GM21576 (cell line): Measurements from ENCODE around the gene STON2.
A peak's percentile ranks its signal among the peaks of the same experiment; 100 is the strongest.
"Not testable (repeated sequence)": the region's sequence is repeated elsewhere in the genome, so short reads cannot be mapped to it uniquely, and the experiment has no call there.

Source experiments
- ATAC-seq: cut with Tn5 transposase; IDR thresholded peaks from one replicate; pipeline ENCODE4 v1.9.1; 2021; ENCODE audit warnings: mild to moderate bottlenecking, moderate library complexity; ENCODE audit not compliant: unreplicated experiment

Gene STON2

GRCh38 chr14:81272317-81272716 lies 127.8 kb downstream of the STON2 start:
- no peak for ATAC-seq

DNA sequence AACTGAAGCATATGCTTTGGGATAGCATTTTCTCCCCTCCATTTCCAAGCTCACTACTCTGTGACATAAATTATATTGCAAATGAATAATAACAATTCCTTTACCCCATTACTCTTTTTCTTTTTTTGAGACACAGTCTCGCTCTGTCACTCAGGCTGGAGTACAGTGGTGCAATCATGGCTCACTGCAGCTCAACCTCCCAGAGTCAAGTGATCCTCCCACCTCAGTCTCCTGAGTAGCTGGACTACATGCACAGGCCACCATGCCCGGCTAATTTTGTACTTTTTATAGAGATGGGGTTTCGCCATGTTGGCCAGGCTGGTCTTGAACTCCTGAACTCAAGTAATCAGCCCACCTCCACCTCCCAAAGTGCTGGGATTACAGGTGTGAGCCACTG lies 130.1 kb downstream of the STON2 start:
- no peak for ATAC-seq

- peak; percentile 71 for ATAC-seq
Measured at GRCh38 chr14:81269100-81269978, 130.8 kb downstream of the STON2 start.

DNA sequence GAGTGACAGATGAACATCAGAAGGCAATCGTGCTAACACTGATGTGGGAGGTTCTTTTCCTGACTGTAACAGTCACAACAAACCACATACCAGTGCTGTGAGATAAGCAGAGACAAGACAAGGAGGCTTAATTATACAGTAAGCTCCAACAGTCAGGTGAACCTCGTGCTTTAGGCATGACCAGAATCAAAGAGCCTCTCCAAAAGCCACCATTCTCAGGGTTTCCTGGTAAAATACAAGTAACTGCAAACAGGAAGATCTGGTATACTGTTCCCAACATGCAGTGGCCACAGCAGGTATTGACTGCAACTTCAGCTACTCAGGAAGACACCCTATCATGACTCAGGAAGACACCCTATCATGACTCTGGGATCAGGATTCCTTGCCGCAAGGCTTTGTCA lies 132.1 kb downstream of the STON2 start:
- ATAC-seq = no peak

GRCh38 chr14:81265636-81266169 lies 134.4 kb downstream of the STON2 start:
- no peak for ATAC-seq

DNA sequence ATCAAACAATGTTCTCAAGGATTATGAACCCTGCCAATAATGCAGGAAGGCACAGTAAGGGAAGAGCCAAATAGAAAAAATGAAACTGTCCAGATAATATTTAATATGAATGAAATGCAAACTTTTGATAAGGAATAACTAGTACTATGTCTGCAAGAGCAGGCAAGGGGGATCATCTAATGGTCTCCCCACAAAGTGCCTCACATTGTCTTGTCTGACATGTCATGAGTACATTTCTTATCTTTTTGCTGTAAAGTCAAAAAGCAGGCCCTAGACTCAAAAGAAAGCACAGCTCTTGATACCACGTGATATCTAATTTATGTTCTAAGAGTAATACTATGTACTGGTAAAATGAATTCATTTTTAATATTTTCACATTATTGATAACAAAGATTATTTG lies 135.5 kb downstream of the STON2 start:
- ATAC-seq = no peak

DNA sequence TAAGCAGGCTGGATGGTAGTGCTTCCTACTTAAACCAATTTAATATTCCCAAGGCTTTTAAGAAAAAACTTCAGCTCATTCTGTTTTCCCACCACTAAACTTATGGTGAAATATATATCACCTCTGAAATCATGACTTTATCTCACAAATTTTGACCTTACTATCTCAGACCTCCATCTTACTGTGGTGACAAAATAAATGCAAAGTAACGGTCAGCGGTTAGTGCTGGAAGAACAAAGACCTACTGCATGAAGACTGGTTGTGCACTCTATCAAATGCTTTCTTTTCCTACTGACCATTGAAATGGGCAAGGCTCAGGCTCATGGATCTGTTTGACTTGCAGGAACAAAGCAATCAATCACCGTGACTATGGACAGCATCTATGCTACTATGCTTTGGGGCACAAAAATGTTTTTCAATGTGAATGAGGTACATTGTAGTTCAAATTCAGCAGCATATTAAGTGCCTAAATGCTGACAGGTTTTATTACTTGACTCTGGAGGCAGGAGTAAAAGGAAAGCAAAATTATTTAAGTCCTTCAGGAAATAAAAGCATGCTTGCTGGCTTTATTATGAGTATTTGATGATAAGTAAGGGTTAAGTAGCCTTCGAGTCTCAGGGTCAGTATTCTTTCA lies 136.2 kb downstream of the STON2 start:
- ATAC-seq = no peak

GRCh38 chr14:81261176-81261575 lies 138.9 kb downstream of the STON2 start:
- ATAC-seq = no peak

DNA sequence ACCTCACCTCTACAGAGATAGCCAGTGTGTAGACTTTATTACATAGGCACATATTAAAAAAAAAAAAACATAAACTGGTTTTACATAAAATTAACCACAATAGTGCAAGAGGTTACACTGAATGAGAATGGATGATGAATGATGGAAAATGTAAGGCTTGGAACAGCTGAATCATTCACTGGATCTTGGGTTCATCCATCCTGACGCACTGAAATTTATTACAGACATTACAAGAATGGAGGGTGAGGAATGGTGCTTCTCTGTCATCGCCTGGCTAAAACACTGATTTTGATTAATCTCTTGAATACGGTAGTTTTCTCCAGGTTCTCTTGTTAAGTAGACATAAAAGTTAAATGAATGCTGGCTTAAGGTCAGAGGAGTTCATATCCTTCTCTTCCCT lies 139.4 kb downstream of the STON2 start:
- ATAC-seq = no peak

DNA sequence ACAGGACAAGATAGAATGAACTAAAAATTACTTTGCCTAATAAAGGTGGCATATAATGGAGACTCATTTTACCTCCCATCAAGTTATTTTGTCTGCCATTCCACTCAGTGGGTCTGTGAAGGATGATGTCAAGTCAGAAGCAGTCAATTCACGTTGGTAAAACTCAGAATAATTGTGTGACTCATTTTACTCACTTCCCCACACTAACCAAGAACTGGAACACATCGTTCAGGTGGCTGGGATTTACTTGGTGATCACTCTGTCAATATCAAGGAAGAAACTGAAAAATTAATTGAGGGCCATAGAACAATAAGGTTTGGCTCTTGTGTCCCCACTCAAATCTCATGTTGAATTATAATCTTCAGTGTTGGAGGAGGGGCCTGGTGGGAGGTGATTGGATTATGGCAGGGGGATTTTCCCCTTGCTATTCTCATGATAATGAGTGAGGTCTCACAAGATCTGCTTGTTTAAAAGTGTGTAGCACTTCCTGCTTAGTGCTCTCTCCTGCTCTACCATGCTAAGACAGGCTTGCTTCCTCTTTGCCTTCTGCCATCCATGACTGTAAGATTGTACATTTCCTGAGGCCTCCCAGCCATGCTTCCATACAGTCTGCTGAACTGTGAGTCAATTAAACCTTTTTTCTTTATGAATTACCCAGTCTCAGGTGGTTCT lies 143.7 kb downstream of the STON2 start:
- ATAC-seq = peak; percentile 76

- ATAC-seq = no peak
Measured at GRCh38 chr14:81252278-81252677, 147.8 kb downstream of the STON2 start.

DNA sequence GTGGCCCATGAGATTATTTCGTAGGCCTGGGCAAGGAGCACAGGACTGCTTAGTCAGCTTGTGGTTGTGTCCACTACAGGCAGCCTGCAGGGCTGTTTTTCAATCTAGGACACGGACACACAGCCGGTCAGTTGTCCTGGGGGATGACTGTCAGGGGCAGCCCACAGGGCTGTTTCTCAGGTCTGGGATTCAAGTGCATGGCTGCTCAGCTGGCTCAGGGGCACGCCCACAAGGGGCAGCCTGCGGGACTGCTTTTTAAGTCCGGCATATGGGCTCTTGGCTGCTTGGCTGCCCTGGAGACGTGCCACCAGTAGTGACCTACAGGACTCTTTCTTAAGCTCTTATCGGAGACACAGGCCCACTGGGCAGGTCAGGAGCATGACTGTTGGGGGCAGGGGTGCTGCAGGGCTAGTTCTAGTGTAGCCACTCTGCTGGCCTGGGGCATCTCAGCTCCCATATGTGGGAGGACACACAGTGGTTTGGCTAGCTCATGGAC lies 152.8 kb downstream of the STON2 start:
- ATAC-seq = no peak

GRCh38 chr14:81246461-81247270 lies 153.5 kb downstream of the STON2 start:
- ATAC-seq = no peak

DNA sequence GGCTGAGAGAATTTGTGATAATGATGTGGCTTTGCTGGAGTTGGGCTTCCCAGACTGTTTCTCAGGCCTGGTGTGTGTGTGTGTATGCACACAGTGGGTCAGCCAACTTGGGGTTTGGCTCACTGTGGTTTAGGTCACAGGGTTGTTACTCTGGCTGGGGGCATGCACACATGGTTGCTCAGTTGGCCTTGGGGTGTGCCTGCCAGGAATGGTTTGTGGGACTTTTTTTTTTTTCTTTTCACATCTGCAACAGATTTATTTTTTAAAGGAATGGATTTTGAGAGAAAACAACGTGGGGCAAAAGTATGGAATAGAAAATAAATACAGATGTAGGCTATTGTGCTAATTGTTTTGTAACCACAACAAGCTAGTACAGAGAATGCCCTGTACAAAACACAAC lies 154.4 kb downstream of the STON2 start:
- no peak for ATAC-seq

DNA sequence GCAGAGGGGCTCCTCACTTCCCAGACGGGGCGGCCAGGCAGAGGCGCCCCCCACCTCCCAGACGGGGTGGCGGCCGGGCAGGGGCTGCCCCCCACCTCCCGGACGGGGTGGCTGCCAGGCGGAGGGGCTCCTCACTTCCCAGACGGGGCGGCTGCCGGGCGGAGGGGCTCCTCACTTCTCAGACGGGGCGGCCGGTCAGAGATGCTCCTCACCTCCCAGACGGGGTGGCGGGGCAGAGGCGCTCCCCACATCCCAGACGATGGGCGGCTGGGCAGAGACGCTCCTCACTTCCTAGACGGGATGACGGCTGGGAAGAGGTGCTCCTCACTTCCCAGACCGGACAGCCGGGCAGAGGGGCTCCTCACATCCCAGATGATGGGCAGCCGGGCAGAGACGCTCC lies 155.7 kb downstream of the STON2 start:
- ATAC-seq = not testable (repeated sequence)

GRCh38 chr14:81243499-81243898 lies 156.6 kb downstream of the STON2 start:
- ATAC-seq = no peak

DNA sequence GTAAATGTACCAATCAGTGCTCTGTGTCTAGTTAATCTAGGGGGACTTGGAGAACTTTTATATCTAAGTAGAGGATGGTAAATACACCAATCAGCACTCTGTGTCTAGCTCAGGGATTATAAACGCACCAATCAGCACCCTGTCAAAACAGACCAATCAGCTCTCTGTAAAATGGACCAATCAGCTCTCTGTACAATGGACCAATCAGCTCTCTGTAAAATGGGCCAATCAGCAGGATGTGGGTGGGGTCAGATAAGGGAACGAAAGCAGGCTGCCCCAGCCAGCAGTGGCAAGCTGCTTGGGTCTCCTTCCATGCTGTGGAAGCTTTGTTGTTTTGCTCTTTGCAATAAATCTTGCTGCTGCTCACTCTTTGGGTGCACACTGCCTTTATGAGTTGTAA lies 163.3 kb downstream of the STON2 start:
- ATAC-seq = not testable (repeated sequence)

DNA sequence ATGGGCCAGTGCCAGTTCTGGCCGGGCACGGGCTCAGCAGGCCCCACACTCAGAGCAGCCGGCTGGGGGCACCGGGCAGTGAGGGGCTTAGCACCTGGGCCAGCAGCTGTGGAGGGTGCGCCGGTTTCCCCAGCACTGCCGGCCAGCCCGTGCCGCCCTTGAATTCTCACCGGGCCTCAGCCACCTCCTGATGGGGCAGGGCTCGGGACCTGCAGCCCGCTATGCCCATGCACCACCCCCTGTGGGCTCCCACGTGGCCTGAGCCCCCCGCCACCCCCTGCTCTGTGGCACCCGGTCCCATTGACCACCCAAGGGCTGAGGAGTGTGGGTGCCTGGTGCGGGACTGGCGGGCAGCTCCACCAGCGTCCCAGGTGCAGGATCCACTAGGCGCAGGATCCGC lies 164.0 kb downstream of the STON2 start:
- ATAC-seq = no peak

DNA sequence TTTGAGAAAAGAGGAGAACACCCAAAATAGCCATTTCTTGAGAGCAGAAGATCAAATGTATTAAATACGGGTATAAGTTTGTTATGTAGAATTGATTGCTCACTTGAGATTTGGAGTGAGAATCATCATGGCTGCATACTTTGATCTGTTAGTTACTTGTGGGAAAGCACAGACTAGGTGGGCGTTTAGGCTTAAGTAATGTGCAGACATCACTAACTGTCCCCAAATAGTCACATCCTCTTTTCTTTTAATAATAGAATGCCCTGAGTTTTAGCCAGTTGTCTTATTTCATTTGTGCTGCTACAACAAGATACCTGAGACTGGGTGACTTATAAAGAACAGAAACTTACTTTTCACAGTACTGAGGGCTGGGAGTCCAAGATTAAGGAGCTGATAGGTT lies 165.0 kb downstream of the STON2 start:
- ATAC-seq = peak; percentile 75

DNA sequence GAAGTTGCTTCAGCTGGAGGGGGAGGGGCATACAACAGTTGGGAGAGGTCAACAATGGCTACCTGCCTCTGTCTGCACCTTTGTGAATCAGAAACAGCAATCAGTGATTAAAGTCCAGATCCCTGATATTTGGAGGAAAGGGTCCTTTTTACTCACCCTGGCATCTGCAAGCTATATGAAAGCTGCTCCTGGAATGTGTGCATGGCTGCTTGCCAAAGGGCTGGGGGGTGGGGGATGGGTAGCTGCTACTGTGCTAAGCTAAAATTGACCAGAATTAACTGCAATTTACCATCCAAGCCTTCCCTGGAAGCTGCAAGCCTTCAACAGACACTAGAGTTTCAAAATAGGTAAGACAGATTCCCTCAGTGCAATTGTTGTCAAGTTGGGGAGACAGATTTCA lies 165.8 kb downstream of the STON2 start:
- ATAC-seq = no peak

- no peak for ATAC-seq
Measured at GRCh38 chr14:81233615-81234014, 166.5 kb downstream of the STON2 start.
